Tibial artery (tissue), 4 donors: ENCODE measurements around the gene KLHL15.

ENCODE experiments used
- DNase-seq, 2 donors: peaks; one replicate each; pipeline ENCODE4 v3.0.0-alpha.2; 2019
- H3K27ac ChIP-seq, 2 donors: fragments of 200-600 bp; sonication (generic) in 1 of 2; 1 replicate in 1 of 2; 2 replicates in 1 of 2; pipeline ENCODE4 v1.5.1; 2018 to 2019; ENCODE audit warnings: mild to moderate bottlenecking in 1 of 2
- H3K27me3 ChIP-seq, 2 donors: fragments of 200-600 bp; sonication (generic) in 1 of 2; one replicate each; pipeline versions ENCODE4 v1.5.1 to v1.6.0; 2016 to 2019
- H3K36me3 ChIP-seq, 3 donors: fragments of 200-600 bp; sonication (generic) in 2 of 3; one replicate each; pipeline ENCODE4 v1.5.1; 2016 to 2019; ENCODE audit warnings: mild to moderate bottlenecking in 2 of 3
- H3K4me1 ChIP-seq, 4 donors: fragments of 200-600 bp; sonication (generic) in 2 of 4; 1 replicate in 3 of 4; 2 replicates in 1 of 4; pipeline ENCODE4 v1.5.1; 2016 to 2019
- H3K4me3 ChIP-seq, 2 donors: fragments of 200-600 bp; sonication (generic) in 1 of 2; 1 replicate in 1 of 2; 2 replicates in 1 of 2; pipeline ENCODE4 v1.5.1; 2018 to 2019; ENCODE audit warnings: mild to moderate bottlenecking in 2 of 2
- H3K9me3 ChIP-seq, 3 donors: fragments of 200-600 bp; sonication (generic) in 1 of 3; one replicate each; pipeline ENCODE4 v1.5.1; 2016 to 2019
- CTCF ChIP-seq, 2 experiments: fragments of 200-600 bp in 1 of 2; fragments of 450-650 bp in 1 of 2; IDR thresholded peaks; one replicate each; pipeline ENCODE4 v1.5.1; 2017 to 2019; ENCODE audit warnings: antibody characterized with exemption in 2 of 2, mild to moderate bottlenecking in 1 of 2, moderate library complexity in 1 of 2
- intact Hi-C: fragments of 100-400 bp; cut with DNase I; formaldehyde crosslinking; loops from one replicate; pipeline ENCODE4 v1.15.0; 2023; ENCODE audit warnings: low total_unique reads

Gene KLHL15

GRCh38 chrX:23954396-23954795, 72.6 kb downstream of the KLHL15 start:
- DNase-seq: no peak
- Histone ChIP-seq H3K36me3 (no peaks in the 10 kb centered on the region), H3K27ac (no peak overlapping the region), H3K4me1 (no peaks in the 10 kb centered on the region), H3K27me3 (no peaks in the 10 kb centered on the region), H3K9me3 (no peaks in the 10 kb centered on the region), H3K4me3 (no peak overlapping the region)
- intact Hi-C loops: no loop called here
- TF ChIP-seq CTCF (IDR thresholded peaks at IDR 0.05): no peak

GRCh38 chrX:23953908-23954269, 73.1 kb downstream of the KLHL15 start:
- H3K4me3 ChIP-seq: no peak overlapping the region
- no peaks in the 10 kb centered on the region for H3K4me1 ChIP-seq
- no peak for DNase-seq
- H3K9me3 ChIP-seq: no peaks in the 10 kb centered on the region
- H3K27me3 ChIP-seq: no peaks in the 10 kb centered on the region
- no peaks in the 10 kb centered on the region for H3K36me3 ChIP-seq
- intact Hi-C loops: no loop called here
- no peak overlapping the region for H3K27ac ChIP-seq
- no peak for TF ChIP-seq CTCF (IDR thresholded peaks at IDR 0.05)

- Histone ChIP-seq H3K36me3 (no peaks in the 10 kb centered on the region), H3K27ac (no peak overlapping the region), H3K9me3 (no peaks in the 10 kb centered on the region), H3K27me3 (no peaks in the 10 kb centered on the region), H3K4me1 (no peaks in the 10 kb centered on the region), H3K4me3 (no peak overlapping the region)
- no peak for DNase-seq
- no peak for TF ChIP-seq CTCF (IDR thresholded peaks at IDR 0.05)
- intact Hi-C loops: no loop called here
Measured at GRCh38 chrX:23952984-23953907, 73.7 kb downstream of the KLHL15 start.

GRCh38 chrX:23952391-23952790, 74.6 kb downstream of the KLHL15 start:
- Histone ChIP-seq H3K36me3 (no peaks in the 10 kb centered on the region), H3K27ac (no peak overlapping the region), H3K27me3 (no peaks in the 10 kb centered on the region), H3K9me3 (no peaks in the 10 kb centered on the region), H3K4me1 (no peaks in the 10 kb centered on the region), H3K4me3 (no peak overlapping the region)
- no peak for TF ChIP-seq CTCF (IDR thresholded peaks at IDR 0.05)
- DNase-seq: no peak
- intact Hi-C loops: no loop called here

GRCh38 chrX:23945206-23945605, 81.8 kb downstream of the KLHL15 start:
- no peak overlapping the region for H3K27ac ChIP-seq
- no peak overlapping the region for H3K4me3 ChIP-seq
- H3K4me1 ChIP-seq: no peaks in the 10 kb centered on the region
- DNase-seq: no peak
- no peaks in the 10 kb centered on the region for H3K9me3 ChIP-seq
- no peak for TF ChIP-seq CTCF (IDR thresholded peaks at IDR 0.05)
- H3K27me3 ChIP-seq: no peaks in the 10 kb centered on the region
- H3K36me3 ChIP-seq: no peaks in the 10 kb centered on the region
- intact Hi-C loops: no loop called here
